Measurements from ENCODE around the gene NUP205. TPM values are rescaled to one million over a fixed set of nuclear protein-coding genes. Genes with fewer than 3 reads are reported as not detected.

The NUP205 gene
- total and polyA plus RNA-seq, 9 donors, result 19.5 to 51.5 (median 38.7) TPM

DNA sequence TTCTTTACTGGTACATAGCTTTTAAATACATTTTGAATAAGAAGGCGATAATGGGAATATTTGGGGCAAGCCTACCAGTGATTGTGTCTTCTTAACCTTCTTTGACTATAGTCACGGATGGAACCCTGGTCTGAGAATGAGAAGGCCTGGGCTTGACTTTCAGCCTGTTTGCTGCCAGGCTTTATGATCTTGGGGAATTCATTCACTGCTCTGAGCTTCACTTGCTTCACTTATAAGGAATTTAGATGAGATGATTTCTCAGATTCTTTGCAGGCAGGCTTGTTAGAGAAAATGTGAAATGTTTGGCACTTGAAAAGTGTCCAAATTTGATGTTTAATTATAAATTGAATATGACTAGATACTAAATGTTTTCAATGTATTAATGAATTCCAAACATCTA is 42.5 kb downstream of the NUP205 start:
- H3K4me1 ChIP-seq (ENCODE audit: insufficient read depth), result peaks cover 2% of the 10 kb centered on the region
- no peaks in the 10 kb centered on the region for H3K36me3 ChIP-seq
- TF ChIP-seq EP300 (IDR thresholded peaks at IDR 0.05) (no peak), POLR2A (IDR thresholded peaks at IDR 0.05) (no peak)
- TF ChIP-seq, protein P1, sequence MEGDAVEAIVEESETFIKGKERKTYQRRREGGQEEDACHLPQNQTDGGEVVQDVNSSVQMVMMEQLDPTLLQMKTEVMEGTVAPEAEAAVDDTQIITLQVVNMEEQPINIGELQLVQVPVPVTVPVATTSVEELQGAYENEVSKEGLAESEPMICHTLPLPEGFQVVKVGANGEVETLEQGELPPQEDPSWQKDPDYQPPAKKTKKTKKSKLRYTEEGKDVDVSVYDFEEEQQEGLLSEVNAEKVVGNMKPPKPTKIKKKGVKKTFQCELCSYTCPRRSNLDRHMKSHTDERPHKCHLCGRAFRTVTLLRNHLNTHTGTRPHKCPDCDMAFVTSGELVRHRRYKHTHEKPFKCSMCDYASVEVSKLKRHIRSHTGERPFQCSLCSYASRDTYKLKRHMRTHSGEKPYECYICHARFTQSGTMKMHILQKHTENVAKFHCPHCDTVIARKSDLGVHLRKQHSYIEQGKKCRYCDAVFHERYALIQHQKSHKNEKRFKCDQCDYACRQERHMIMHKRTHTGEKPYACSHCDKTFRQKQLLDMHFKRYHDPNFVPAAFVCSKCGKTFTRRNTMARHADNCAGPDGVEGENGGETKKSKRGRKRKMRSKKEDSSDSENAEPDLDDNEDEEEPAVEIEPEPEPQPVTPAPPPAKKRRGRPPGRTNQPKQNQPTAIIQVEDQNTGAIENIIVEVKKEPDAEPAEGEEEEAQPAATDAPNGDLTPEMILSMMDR (IDR thresholded peaks at IDR 0.05), result no peak
- no peaks in the 10 kb centered on the region for H3K27me3 ChIP-seq
- H3K9me3 ChIP-seq, result no peaks in the 10 kb centered on the region
- no peak overlapping the region for H3K27ac ChIP-seq
- no peak overlapping the region for H3K4me3 ChIP-seq
- intact Hi-C loops (cut with DNase I), result no loop called here
- DNase-seq, result no peak
- 74 to 97% (median 94%) methylated on average over 2 of the region's 2 CpGs for WGBS, 3 donors

DNA sequence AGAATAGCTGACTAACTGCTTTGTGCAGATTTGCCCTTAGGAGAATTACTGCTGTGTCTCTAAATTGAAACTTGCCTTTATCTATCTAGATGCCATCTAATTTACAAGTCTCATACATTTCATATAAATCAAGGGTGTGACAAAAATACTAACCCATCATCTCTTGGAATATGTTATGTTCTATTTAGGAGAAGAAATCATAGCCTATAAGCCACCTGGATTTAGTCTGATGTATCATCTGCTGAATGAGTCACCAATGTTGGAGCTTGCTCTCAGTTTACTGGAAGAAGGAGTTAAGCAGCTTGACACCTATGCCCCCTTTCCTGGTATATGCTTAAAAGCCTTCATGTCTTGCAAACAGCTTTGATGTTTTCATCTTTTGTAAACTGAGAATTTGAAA is 43.5 kb downstream of the NUP205 start:
- no peak for DNase-seq
- no peaks in the 10 kb centered on the region for H3K9me3 ChIP-seq
- no peak for TF ChIP-seq EP300 (IDR thresholded peaks at IDR 0.05)
- TF ChIP-seq, protein P1 (IDR thresholded peaks at IDR 0.05), result no peak
- TF ChIP-seq POLR2A (IDR thresholded peaks at IDR 0.05), result no peak
- no peak overlapping the region for H3K4me3 ChIP-seq
- no peak overlapping the region for H3K27ac ChIP-seq
- no peaks in the 10 kb centered on the region for H3K36me3 ChIP-seq
- intact Hi-C loops (cut with DNase I), result no loop called here
- no peaks in the 10 kb centered on the region for H3K27me3 ChIP-seq
- peaks cover 2% of the 10 kb centered on the region for H3K4me1 ChIP-seq (ENCODE audit: insufficient read depth)

DNA sequence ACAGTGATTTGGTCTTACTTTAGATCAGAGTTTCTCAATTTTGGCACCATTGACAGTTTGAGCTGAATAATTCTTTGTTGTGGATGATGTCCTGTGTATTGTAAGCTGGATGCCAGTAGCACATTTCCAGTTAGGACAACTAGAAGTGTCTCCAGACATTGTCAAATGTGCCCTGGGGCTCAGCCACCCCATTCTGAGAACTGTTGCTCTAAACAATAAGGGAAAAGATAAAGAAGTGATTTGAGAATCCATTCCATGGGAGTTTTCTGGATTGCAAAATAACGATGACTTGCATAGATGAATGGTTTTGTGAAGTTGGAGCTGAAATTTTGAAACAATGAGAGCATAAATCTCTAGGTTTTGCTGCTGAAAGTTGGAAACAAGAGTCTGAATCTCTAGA is 44.6 kb downstream of the NUP205 start:
- Histone ChIP-seq H3K4me1 (ENCODE audit: insufficient read depth) (no peaks in the 10 kb centered on the region), H3K27me3 (no peaks in the 10 kb centered on the region), H3K36me3 (no peaks in the 10 kb centered on the region), H3K9me3 (no peaks in the 10 kb centered on the region), H3K4me3 (no peak overlapping the region), H3K27ac (no peak overlapping the region)
- 68 to 84% (median 73%) methylated on average over 1 of the region's 1 CpG for WGBS, 3 donors
- intact Hi-C loops (cut with DNase I), result no loop called here
- TF ChIP-seq POLR2A (IDR thresholded peaks at IDR 0.05) (no peak), EP300 (IDR thresholded peaks at IDR 0.05) (no peak)
- TF ChIP-seq, protein P1 (IDR thresholded peaks at IDR 0.05), result no peak
- no peak for DNase-seq

DNA sequence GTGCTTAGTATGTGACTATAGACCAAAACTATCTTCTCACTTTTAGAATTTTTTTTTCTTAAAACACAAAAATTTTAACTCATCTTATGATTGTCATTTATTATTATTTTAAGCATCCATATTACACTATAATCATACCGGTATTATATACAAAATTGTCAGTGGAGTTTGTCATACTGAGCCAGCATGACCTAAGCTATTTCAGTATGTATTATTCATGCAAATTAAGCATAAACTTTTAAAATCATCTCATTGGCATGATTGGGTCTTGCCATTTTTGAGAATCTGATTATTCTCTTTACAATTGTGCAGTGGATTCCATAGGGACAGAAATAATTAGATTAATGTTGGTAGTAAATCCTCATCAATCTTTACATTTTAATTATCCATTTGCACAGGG is 58.4 kb downstream of the NUP205 start:
- intact Hi-C loops (cut with DNase I), result no loop called here
- Histone ChIP-seq H3K27me3 (no peaks in the 10 kb centered on the region), H3K9me3 (no peaks in the 10 kb centered on the region), H3K4me3 (no peak overlapping the region), H3K36me3 (no peaks in the 10 kb centered on the region), H3K27ac (no peak overlapping the region), H3K4me1 (ENCODE audit: insufficient read depth) (no peaks in the 10 kb centered on the region)
- no peak for DNase-seq
- 92 to 94% (median 94%) methylated on average over 1 of the region's 1 CpG for WGBS, 3 donors
- TF ChIP-seq EP300 (IDR thresholded peaks at IDR 0.05), result no peak

DNA sequence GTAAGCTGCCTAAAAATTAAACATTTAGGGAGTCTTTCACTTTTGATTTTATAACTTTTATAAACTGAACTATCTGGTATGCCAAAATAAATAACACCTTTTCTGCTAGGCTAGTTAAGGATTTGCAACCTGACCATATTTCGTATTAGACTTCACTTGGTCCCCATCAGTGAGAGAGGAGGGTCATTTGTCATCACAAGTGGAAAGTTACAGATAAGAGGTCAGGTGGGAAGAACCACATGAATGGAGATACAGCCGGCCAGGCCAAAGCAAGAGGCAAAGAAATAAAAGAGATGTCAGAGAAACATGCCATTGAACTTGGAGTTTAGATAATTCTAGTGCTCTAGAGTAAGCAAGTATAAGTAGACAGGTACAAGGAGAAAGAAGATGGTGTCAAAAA is 60.1 kb downstream of the NUP205 start:
- H3K4me3 ChIP-seq, result no peak overlapping the region
- H3K27me3 ChIP-seq, result no peaks in the 10 kb centered on the region
- WGBS, 3 donors, result 61 to 85% (median 62%) methylated on average over 2 of the region's 2 CpGs
- intact Hi-C loops (cut with DNase I), result no loop called here
- DNase-seq, result no peak
- no peaks in the 10 kb centered on the region for H3K36me3 ChIP-seq
- no peaks in the 10 kb centered on the region for H3K4me1 ChIP-seq (ENCODE audit: insufficient read depth)
- no peak overlapping the region for H3K27ac ChIP-seq
- no peaks in the 10 kb centered on the region for H3K9me3 ChIP-seq
- TF ChIP-seq POLR2A (IDR thresholded peaks at IDR 0.05), result no peak
- TF ChIP-seq, protein P1 (IDR thresholded peaks at IDR 0.05), result no peak
- TF ChIP-seq EP300 (IDR thresholded peaks at IDR 0.05), result no peak
